GM19025 (cell line): Measurements from ENCODE around the gene OSMR.
"Not testable (repeated sequence)": the region's sequence is repeated elsewhere in the genome, so short reads cannot be mapped to it uniquely, and the experiment has no call there.

Source experiments
- ATAC-seq: cut with Tn5 transposase; IDR thresholded peaks from one replicate; pipeline ENCODE4 v1.9.1; 2021; ENCODE audit warnings: mild to moderate bottlenecking, low read depth, moderate library complexity; ENCODE audit not compliant: unreplicated experiment

The OSMR gene

DNA sequence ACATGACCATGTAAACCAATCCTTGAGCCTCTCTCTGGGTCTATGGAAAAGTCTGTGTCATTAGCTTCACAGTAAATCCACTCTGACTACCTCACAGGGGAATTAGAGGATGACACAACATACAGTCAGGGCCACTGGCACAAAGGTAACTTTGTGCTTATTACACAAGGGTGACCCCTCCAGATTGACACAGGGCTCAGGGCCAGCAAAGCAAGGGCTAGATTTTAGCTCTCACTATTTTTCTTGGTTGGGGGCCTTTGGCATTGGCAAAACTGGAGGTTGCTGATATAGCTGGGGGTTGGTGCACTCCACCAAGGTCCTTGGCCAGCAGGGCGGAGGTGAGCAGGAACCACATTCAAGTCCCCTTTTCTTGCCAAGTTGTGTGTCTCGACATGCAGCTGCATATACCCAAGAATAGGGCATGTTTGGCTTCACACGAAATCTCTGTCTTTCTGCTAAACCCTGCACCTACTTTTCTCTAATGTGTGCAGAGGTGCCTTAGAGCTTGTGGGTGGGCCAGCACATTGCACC, 15.2 kb upstream of the OSMR start:
- no peak for ATAC-seq

DNA sequence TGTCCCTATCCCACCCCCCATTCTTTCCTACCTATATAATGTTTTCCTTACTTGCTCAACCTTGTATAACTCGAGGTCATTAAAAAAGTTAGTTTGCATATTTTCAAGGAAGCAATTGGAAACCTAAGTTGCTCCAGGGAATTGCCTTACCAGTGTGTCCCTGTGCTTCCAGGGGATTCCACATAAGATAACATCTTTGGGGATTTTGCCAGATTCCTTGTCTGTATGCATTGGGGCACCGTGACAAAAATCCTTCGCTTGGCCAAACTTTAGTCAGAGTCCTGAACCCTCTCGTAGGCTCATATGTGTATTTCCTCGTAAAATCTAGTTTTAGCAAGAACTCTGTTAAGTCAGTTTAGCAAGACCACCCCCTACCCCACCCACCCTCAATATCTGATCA, 14.7 kb upstream of the OSMR start:
- ATAC-seq, result no peak

DNA sequence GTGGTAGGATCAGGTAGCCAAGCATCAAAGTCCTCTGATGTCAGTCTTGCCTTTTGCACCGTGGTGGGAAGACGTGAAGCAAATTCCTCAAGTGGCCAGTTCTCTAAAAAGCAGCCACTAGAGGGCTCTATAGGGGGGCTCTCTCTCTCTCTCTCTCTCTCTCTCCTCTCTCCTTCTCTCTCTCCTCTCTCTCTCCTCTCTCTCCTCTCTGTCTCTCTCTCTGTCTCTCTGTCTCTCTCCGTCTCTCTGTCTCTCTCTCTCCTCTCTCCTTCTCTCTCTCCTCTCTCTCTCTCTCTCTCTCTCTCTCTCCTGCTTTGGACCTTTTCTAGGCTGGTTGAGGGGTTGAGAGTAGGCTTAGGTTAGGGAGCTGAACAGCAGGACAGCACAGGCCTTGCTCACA, 13.9 kb upstream of the OSMR start:
- no peak for ATAC-seq

DNA sequence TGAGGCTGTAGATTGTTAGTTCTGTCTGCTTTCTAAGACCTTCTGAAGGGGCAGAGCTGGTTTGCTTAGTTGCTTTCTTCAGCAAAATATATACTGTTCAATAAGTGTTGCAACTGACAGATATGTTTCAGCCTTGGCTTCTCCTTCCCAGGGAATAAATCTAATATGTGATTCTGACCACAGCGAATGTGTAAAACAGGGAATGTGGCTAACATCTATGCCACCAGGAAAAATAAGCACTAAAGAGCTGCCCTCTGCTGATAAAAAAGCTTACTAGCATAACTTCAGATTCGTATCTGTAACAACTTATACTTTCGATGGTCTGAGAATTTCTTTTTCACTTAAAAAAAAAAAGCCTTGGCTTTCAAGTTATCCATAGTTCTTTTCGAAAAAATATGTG, 13.0 kb upstream of the OSMR start:
- ATAC-seq, result no peak

DNA sequence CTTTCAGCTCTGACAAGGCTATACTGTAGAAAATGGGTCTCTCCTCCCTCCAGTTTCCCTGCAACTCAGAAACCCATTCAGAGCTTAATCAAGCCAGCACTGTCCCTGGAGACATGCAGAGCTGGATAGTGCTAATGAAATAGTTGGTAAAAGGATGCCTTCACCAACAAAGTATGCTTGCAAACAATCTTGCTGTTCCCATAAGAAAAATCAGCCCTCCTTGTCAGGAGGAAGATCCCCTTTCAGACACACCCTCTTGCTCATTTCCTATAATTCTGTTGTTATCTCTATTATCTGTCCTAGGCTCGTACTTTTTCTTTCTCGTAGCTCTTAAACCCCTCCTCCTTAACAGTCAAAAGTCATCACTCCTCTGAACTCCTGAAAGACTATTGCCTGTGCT, 9.9 kb upstream of the OSMR start:
- no peak for ATAC-seq

DNA sequence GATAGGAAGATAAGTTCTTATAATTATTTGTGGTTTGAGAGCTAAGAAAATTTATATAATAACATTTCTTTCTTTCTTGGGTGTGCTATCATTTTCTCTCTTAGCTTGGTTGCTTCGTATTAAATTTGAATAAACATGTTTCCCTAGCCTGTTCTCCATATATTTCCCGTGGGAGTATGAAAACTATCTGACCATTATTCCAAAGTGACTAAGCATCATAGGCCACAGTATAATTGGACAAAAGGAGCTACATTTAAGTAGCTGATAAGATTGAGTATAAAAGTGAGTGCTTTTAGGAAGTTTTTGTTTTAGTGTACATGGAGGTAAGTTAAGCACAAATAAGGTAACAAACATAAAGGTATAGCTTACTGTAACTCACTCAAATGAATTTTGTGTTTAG, 8.4 kb upstream of the OSMR start:
- no peak for ATAC-seq

DNA sequence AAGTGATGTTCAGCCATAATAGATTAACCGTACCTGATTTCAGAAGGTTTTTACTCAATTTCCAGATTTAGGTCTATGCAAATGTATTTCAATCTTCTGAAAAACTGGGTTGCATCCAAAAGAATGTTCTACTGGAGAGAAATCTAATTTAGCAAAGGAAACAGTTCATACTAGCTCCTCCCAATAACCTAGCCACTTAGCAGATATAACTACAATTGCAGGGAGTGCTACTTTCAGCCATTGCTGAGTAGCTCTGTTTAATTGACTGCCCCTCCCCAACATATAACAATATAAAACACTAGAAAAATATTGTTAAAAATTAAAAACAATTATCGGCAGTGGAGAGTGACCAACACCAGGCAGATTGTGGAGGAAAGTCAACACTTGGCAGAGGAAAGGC, 7.9 kb upstream of the OSMR start:
- no peak for ATAC-seq

DNA sequence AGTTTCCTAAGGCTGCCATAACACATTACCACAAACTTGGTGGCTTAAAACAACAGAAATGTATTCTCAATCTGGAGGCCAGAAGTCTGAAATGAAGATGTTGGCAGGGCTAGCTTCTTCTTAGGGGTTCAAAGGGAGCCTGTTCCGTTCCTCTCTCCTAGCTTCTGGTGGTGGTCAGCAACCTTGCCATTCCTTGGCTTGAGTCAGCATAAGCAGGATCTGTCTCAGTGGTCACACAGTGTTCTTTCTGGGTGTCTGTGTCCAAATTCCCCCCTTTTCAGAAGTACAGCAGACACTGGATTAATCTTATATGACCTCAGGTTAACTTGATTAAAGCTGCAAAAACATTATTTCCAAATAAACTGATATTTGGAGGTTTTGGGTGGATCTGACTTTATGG, 2.1 kb upstream of the OSMR start:
- no peak for ATAC-seq

DNA sequence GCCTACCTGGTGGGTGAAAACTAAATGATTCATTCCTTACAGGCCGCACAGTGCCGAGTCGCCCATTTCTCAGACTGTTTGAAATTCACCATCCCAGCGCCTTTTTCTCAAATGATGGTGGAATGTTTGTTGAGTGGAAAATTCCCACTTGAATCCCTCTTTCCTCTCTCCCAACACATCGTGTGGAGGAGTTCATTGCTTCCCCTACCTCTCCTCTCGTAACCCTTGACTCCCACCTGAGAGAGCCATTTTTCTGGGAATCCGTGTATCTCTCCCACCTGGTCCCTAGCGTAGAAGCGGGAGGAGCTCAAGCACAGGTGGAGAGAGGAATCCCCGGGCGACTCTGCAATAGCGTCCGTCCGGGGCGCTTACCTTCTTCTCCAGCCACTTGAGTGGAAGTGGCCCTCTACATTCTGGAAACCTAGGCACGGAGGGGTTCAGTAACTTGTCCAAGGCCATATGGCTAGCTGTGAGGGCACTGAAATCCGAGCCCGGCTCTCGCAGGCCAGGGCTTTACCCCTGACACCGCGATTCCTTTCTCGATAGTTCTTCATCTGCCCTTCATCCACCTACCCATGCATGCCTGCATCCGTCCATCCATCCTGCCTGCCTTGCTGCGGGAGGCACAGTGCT, 683 bp downstream of the OSMR start:
- ATAC-seq, result no peak

DNA sequence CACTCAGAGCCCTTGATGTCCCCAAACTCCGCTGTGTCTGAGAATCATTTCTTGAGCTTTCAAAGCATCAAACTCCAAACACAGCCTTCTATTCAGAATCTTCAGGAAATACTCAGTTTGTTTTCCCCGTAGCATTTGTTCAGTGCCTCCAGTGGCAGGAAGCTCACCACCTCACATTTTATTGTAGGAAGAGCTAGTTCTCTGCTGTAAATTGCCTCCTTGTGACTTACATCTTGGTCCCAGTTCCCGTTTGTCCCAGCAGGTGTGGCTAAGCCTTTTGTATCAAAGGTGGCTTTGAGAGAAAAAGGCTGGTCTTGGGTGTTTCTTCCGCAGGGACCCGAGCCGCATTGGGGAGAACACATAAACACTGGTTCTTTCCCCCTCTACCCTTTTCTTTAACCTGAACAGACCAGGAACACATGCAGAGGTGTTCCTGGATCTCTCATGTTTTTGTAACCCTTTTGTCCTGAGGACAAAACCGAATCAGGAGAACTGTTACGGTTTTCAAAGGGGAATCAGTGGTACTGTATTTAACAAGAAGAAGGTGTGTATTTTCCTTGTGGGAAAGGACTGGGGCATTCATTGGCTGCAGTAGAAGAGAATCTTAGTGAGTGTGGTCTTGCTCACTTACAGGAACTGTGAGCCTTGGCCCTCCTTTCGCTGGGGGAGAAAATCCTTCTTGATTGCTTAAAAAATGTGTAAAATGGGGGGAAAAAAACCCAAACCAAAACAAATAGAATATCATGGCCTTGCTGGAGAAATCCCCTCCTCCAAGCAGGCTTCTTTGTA, 1.9 kb downstream of the OSMR start:
- no peak for ATAC-seq

DNA sequence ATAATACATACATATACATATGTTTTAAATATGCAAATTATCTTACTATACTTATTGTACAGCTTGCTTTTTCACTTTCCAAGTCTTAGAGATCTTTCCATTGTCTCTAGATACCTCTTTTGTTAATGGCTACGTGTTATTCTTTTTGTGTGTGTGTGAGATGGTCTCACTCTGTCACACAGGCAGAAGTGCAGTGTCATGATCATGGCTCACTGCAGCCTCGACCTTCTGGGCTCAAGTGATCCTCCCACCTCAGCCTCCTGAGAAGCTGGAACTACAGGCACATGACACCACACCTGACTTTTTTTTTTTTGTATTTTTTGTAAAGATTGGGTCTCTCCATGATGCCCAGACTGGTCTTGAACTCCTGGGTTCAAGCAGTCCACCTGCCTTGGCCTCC, 2.8 kb downstream of the OSMR start:
- no peak for ATAC-seq

DNA sequence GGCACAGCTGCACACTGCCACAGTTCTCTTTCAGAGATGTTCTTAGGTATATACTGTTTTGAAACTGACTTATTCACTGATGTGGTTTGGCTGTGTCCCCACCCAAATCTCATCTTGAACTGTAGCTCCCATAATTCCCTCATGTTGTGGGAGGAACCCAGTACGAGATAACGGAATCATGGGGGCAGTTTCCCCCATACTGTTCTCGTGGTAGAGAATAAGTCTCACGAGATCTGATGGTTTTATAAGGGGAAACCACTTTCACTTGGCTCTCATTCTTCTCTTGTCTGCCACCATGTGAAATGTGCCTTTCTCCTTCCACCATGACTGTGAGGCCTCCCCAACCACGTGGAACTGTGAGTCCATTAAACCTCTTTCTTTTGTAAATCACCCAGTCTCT, 5.8 kb downstream of the OSMR start:
- not testable (repeated sequence) for ATAC-seq

DNA sequence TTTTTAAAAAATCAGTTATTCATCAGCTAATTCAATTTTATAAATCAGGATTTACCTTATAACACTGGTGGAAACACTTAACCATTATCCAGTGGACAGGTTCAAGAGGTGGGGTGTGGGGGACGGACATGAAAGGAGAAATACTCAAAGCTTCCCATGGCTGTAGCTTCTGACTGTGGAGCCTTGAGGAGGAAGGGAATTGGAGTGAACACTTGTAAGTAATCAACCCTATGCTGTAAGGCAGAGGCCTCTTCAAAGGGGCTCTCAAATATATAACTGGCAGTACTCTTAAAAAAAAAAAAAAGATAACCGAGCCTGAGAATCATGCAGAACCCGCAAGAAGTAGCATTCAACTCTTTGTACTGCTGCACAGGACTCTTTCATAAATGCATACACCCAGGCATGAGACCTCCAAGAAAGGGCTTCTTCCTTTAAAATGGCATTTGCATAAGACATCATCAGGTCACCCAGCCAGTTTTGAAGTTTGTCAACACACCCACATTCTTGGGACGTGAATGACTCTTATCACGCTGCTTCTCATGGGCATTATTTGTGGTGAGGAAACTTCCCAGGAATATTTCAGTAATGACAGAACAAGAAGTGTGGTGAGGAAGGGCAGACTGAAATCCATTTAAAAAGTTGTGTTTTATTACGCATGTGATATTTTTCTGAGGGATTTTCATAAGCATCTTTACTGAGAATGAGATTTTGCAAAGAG, 8.1 kb downstream of the OSMR start:
- no peak for ATAC-seq

DNA sequence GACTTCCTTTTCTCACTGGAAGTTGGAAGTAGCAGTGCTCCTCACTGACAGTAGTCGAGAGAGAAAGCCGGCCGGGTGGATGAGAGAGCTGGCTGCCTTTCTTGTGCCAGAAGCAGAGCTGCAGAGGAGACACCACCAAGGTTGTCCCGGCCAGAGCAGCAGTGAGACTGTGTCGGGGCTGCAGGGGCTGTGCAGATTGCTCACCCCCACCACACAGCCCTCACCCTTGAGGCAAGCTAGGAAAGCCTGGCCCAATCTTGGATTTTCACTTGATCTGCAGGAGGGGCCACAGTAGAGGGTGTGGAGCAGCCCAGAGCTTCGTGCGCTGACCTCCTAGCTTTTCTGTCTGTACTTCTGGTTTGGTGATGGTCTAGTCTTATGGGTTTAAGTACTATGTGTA, 9.1 kb downstream of the OSMR start:
- no peak for ATAC-seq

DNA sequence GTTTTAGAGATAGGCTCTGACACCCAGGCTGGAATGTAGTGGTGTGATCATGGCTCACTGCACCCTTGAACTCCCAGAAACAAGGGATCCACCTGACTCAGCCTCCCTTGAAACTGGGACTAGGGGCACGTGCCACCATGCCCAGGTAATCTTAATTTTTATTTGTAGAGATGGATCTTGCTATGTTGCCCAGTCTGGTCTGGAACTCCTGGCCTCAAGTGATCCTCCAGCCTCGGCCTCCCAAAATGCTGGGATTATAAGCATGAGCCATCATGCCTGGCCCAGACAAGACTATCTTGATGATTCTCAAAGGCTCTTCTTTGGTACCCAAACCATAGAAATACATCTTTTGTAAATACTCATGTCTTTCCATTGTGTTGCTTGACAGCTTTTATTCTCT, 10.8 kb downstream of the OSMR start:
- no peak for ATAC-seq

DNA sequence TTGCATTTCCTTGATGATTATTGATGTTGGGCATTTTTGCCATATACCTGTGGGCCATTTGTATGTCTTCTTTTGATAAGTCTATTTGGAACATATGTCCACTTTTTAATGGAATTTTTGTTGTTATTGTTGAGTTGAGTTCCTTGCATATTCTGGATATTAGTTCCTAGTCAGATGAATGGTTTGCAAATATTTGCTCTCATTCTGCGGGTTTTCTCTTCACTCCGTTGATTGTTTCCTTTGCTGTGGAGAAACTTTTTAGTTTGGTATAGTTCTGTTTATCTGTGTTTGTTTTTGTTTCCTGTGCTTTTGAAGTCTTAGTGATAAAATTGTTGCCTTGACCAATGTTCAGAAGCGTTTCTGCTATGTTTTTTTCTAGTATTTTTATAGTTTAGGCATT, 13.0 kb downstream of the OSMR start:
- no peak for ATAC-seq

DNA sequence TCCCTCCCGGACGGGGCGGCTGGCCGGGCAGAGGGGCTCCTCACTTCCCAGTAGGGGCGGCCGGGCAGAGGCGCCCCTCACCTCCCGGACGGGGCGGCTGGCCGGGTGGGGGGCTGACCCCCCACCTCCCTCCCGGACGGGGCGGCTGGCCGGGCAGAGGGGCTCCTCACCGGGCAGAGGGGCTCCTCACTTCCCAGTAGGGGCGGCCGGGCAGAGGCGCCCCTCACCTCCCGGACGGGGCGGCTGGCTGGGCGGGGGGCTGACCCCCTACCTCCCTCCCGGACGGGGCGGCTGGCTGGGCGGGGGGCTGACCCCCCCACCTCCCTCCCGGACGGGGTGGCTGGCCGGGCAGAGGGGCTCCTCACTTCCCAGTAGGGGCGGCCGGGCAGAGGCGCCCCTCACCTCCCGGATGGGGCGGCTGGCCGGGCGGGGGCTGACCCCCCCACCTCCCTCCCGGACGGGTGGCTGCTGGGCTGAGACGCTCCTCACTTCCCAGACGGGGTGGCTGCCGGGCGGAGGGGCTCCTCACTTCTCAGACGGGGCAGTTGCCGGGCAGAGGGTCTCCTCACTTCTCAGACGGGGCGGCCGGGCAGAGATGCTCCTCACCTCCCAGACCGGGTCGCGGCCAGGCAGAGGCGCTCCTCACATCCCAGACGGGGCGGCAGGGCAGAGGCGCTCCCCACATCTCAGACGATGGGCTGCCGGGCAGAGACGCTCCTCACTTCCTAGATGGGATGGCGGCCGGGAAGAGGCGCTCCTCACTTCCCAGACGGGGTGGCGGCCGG, 16.4 kb downstream of the OSMR start:
- ATAC-seq, result not testable (repeated sequence)

DNA sequence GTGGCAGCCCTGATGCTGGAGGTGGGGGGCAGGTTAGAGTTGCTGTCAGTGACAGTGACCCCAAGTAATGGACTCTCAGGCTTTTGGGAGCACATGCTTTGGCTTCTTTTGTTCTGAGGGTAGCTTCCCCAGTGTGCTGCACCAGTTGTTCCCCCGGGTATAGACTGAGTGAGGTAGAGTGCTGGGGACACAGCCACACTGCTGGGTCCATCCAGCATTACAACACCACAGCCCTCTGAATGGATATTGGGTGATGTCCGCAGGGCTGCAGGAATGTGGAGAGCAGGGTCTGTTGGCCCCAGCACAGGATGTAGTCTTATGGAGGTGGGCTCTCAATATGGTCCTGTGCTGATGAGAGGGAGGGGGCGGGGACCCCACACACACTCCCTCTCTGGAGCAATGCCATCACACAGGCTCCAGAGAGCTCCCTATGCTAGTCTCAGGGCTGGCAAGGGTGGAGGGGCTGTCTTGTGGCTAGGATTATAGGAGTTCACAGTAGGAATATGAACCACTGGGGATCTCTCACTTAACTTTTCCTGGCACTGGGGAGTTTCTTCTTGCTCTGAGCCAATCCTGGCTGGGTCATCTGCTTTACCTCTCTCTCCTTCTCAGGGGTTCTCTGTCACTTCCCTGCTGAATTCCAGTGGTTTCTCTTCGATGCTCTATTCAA, 20.7 kb downstream of the OSMR start:
- ATAC-seq, result no peak

DNA sequence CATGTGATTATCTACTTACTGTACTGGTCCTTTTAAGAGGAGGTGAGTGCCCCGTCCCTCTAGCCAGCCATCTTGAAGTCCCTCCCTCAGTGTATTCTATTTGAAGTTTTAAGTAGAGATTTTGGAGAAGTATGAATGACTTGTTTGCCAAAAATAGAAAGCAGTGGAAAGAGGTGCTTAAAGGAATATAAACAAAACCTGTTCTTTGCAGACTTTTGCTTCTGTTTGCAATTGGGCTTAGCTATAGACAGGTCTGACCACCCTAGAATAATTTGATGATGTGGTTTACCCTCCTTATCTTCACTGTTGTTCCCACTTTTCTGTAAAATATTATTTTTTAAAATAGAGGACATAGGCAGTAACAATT, 21.2 kb downstream of the OSMR start:
- no peak for ATAC-seq

DNA sequence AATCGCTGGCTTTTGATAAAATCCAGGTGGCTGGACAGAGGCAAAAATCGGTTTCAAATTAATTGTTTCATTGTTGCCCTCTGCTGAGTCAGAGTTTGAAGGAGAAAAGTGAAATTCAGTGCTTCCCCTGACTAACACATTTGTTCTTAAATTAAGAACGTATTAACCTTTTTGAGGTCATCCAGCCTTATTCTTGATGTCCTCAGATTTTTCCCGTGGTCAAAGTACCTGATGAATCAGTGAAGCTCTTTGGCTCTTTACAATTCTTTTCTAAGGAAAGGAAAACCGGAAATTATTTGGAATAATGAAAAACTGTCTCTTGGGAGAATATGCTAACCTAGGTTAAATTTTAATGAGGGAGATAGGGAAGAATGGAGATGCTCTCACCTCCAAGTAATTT, 21.6 kb downstream of the OSMR start:
- ATAC-seq, result no peak
